GM23338 (cell line): Measurements from ENCODE around the gene KCTD17. TPM values are rescaled to one million over a fixed set of nuclear protein-coding genes. Genes with fewer than 3 reads are reported as not detected.

Experiments used
- ATAC-seq: fragments of 200-7000 bp; cut with Tn5 transposase; 3 replicates; pipeline ENCODE4 v1.9.1; 2020
- DNase-seq: peaks from one replicate; pipeline ENCODE4 v3.0.0-alpha.2; 2015; ENCODE audit warnings: low spot score
- H2AFZ ChIP-seq: fragments of 200-600 bp; sonication (generic); 2 replicates; pipeline ENCODE4 v1.8.0; 2016; ENCODE audit warnings: antibody characterized with exemption, mild to moderate bottlenecking, moderate library complexity
- H3F3A ChIP-seq: fragments of 200-600 bp; sonication (generic); replicated peaks from 2 replicates; pipeline ENCODE4 v1.8.0; 2017; ENCODE audit warnings: antibody characterized with exemption, mixed run types, low read depth
- H3K27ac ChIP-seq: fragments of 200-600 bp; sonication (generic); 2 replicates; pipeline ENCODE4 v1.6.1; 2016; ENCODE audit warnings: low read depth
- H3K27me3 ChIP-seq: fragments of 200-600 bp; sonication (generic); 2 replicates; pipeline ENCODE4 v1.8.0; 2016; ENCODE audit warnings: mild to moderate bottlenecking, mixed run types, moderate library complexity; ENCODE audit not compliant: insufficient read depth
- H3K36me3 ChIP-seq: fragments of 200-600 bp; sonication (generic); 2 replicates; pipeline ENCODE4 v1.8.0; 2016; ENCODE audit warnings: mild to moderate bottlenecking; ENCODE audit not compliant: insufficient read depth
- H3K4me1 ChIP-seq: fragments of 200-600 bp; sonication (generic); 2 replicates; pipeline ENCODE4 v1.8.0; 2016; ENCODE audit warnings: mild to moderate bottlenecking, moderate library complexity; ENCODE audit not compliant: insufficient read depth
- H3K4me2 ChIP-seq: fragments of 200-600 bp; sonication (generic); 2 replicates; pipeline ENCODE4 v1.7.1; 2017; ENCODE audit warnings: mixed run types
- H3K4me3 ChIP-seq: fragments of 200-600 bp; sonication (generic); 2 replicates; pipeline ENCODE4 v1.6.1; 2016; ENCODE audit warnings: mixed run types
- H3K79me2 ChIP-seq: fragments of 200-600 bp; sonication (generic); replicated peaks from 2 replicates; pipeline ENCODE4 v1.8.0; 2017; ENCODE audit warnings: mild to moderate bottlenecking; ENCODE audit not compliant: insufficient read depth
- H3K9me2 ChIP-seq: fragments of 200-600 bp; sonication (generic); 2 replicates; pipeline ENCODE4 v1.8.0; 2017; ENCODE audit not compliant: insufficient read depth
- H4K20me1 ChIP-seq: fragments of 200-600 bp; sonication (generic); replicated peaks from 2 replicates; pipeline ENCODE4 v1.8.0; 2017; ENCODE audit warnings: mild to moderate bottlenecking; ENCODE audit not compliant: insufficient read depth
- H3K27ac Mint-ChIP-seq: 2 replicates; pipeline ENCODE4 v1.8.0; 2020; ENCODE audit warnings: inconsistent platforms, mild to moderate bottlenecking, moderate library complexity, mixed read lengths
- H3K27me3 Mint-ChIP-seq: 3 replicates; pipeline ENCODE4 v1.8.0; 2022; ENCODE audit warnings: low read depth, mild to moderate bottlenecking, moderate library complexity, mixed read lengths, inconsistent platforms; ENCODE audit not compliant: insufficient read depth, poor library complexity
- H3K36me3 Mint-ChIP-seq: 3 replicates; pipeline ENCODE4 v1.8.0; 2021; ENCODE audit warnings: low read depth, mild to moderate bottlenecking, inconsistent platforms, moderate library complexity, mixed read lengths
- H3K4me1 Mint-ChIP-seq: 3 replicates; pipeline ENCODE4 v1.8.0; 2020; ENCODE audit warnings: mild to moderate bottlenecking, inconsistent platforms, mixed read lengths
- H3K4me3 Mint-ChIP-seq: 3 replicates; pipeline ENCODE4 v1.8.0; 2021; ENCODE audit warnings: moderate library complexity, mild to moderate bottlenecking, inconsistent platforms, mixed read lengths
- H3K9me3 Mint-ChIP-seq: 3 replicates; pipeline ENCODE4 v1.8.0; 2020; ENCODE audit warnings: moderate library complexity, mild to moderate bottlenecking, inconsistent platforms, mixed read lengths
- ETS1 ChIP-seq: IDR thresholded peaks from 2 replicates; pipeline ENCODE4 v1.6.1; 2016; ENCODE audit warnings: antibody characterized with exemption
- EZH2 ChIP-seq: fragments of 200-600 bp; sonication (generic); IDR thresholded peaks from one replicate; pipeline ENCODE4 v1.8.0; 2017; ENCODE audit warnings: antibody characterized with exemption, mild to moderate bottlenecking, low read depth; ENCODE audit not compliant: unreplicated experiment
- NANOG ChIP-seq: IDR thresholded peaks from 2 replicates; pipeline ENCODE4 v1.6.1; 2016; ENCODE audit warnings: antibody characterized with exemption, borderline replicate concordance
- STAT1 ChIP-seq: IDR thresholded peaks from one replicate; pipeline ENCODE4 v1.6.1; 2016; ENCODE audit warnings: antibody characterized with exemption; ENCODE audit not compliant: unreplicated experiment
- ZNF114 ChIP-seq: fragments of 250-450 bp; sonication (Bioruptor Pico); IDR thresholded peaks from 2 replicates; pipeline ENCODE4 v1.5.0; 2020; ENCODE audit warnings: mild to moderate bottlenecking, moderate library complexity
- ZNF331 ChIP-seq: fragments of 250-450 bp; sonication (Bioruptor Pico); IDR thresholded peaks from 2 replicates; pipeline ENCODE4 v1.5.0; 2020; ENCODE audit warnings: low read depth, mild to moderate bottlenecking, moderate library complexity
- polyA plus RNA-seq: library from polyadenylated mRNA; unstranded; fragments of >200 nt; fragmentation: Nextera tagmentation; extraction: Ambion mirVana; gene quantifications from 2 replicates; pipeline ENCODE4 v1.2.1, GENCODE V29; 2016
- total RNA-seq: library from RNA; depleted of rRNA; stranded (reverse); fragments of >200 nt; shearing (Covaris generic); gene quantifications from 2 replicates; pipeline ENCODE4 v1.2.3, GENCODE V29; 2014
- TF ChIP-seq, protein P1 (sequence below), 2 experiments: fragments of 200-600 bp in 1 of 2; sonication (generic) in 1 of 2; conservative IDR thresholded peaks; 2 replicates each; pipeline versions ENCODE4 v1.5.1 to v1.6.1; 2016 to 2017; ENCODE audit warnings: antibody characterized with exemption in 2 of 2, low read depth in 2 of 2, mild to moderate bottlenecking in 2 of 2, moderate library complexity in 1 of 2
- TF ChIP-seq, protein P2 (sequence below): fragments of 250-450 bp; sonication (Bioruptor Pico); IDR thresholded peaks from 2 replicates; pipeline ENCODE4 v1.5.0; 2020; ENCODE audit warnings: mild to moderate bottlenecking, moderate library complexity

The KCTD17 gene
- total and polyA plus RNA-seq, 2 experiments from 2014 or later = 25.1 to 35.0 TPM

- H3K9me2 ChIP-seq = no peaks in the 10 kb centered on the region
- Mint-ChIP-seq H3K36me3 (peaks cover 31% of the 10 kb centered on the region), H3K4me1 (peaks cover 16% of the 10 kb centered on the region; the same call in 2 of the 3 replicates), H3K4me3 (no peak overlapping the region), H3K9me3 (no peaks in the 10 kb centered on the region), H3K27me3 (peaks cover 16% of the 10 kb centered on the region), H3K27ac (no peak overlapping the region)
- DNase-seq = no peak
- TF ChIP-seq STAT1 = no peak
- no peak for TF ChIP-seq NANOG
- no peak for TF ChIP-seq ZNF331 (CRISPR knock-in tag)
- TF ChIP-seq, protein P1, sequence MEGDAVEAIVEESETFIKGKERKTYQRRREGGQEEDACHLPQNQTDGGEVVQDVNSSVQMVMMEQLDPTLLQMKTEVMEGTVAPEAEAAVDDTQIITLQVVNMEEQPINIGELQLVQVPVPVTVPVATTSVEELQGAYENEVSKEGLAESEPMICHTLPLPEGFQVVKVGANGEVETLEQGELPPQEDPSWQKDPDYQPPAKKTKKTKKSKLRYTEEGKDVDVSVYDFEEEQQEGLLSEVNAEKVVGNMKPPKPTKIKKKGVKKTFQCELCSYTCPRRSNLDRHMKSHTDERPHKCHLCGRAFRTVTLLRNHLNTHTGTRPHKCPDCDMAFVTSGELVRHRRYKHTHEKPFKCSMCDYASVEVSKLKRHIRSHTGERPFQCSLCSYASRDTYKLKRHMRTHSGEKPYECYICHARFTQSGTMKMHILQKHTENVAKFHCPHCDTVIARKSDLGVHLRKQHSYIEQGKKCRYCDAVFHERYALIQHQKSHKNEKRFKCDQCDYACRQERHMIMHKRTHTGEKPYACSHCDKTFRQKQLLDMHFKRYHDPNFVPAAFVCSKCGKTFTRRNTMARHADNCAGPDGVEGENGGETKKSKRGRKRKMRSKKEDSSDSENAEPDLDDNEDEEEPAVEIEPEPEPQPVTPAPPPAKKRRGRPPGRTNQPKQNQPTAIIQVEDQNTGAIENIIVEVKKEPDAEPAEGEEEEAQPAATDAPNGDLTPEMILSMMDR (conservative IDR thresholded peaks at IDR 0.05; ENCODE audit: low read depth in 2 of 2) = no peak
- no peak for TF ChIP-seq EZH2
- no peak for TF ChIP-seq ETS1
- TF ChIP-seq, protein P2, sequence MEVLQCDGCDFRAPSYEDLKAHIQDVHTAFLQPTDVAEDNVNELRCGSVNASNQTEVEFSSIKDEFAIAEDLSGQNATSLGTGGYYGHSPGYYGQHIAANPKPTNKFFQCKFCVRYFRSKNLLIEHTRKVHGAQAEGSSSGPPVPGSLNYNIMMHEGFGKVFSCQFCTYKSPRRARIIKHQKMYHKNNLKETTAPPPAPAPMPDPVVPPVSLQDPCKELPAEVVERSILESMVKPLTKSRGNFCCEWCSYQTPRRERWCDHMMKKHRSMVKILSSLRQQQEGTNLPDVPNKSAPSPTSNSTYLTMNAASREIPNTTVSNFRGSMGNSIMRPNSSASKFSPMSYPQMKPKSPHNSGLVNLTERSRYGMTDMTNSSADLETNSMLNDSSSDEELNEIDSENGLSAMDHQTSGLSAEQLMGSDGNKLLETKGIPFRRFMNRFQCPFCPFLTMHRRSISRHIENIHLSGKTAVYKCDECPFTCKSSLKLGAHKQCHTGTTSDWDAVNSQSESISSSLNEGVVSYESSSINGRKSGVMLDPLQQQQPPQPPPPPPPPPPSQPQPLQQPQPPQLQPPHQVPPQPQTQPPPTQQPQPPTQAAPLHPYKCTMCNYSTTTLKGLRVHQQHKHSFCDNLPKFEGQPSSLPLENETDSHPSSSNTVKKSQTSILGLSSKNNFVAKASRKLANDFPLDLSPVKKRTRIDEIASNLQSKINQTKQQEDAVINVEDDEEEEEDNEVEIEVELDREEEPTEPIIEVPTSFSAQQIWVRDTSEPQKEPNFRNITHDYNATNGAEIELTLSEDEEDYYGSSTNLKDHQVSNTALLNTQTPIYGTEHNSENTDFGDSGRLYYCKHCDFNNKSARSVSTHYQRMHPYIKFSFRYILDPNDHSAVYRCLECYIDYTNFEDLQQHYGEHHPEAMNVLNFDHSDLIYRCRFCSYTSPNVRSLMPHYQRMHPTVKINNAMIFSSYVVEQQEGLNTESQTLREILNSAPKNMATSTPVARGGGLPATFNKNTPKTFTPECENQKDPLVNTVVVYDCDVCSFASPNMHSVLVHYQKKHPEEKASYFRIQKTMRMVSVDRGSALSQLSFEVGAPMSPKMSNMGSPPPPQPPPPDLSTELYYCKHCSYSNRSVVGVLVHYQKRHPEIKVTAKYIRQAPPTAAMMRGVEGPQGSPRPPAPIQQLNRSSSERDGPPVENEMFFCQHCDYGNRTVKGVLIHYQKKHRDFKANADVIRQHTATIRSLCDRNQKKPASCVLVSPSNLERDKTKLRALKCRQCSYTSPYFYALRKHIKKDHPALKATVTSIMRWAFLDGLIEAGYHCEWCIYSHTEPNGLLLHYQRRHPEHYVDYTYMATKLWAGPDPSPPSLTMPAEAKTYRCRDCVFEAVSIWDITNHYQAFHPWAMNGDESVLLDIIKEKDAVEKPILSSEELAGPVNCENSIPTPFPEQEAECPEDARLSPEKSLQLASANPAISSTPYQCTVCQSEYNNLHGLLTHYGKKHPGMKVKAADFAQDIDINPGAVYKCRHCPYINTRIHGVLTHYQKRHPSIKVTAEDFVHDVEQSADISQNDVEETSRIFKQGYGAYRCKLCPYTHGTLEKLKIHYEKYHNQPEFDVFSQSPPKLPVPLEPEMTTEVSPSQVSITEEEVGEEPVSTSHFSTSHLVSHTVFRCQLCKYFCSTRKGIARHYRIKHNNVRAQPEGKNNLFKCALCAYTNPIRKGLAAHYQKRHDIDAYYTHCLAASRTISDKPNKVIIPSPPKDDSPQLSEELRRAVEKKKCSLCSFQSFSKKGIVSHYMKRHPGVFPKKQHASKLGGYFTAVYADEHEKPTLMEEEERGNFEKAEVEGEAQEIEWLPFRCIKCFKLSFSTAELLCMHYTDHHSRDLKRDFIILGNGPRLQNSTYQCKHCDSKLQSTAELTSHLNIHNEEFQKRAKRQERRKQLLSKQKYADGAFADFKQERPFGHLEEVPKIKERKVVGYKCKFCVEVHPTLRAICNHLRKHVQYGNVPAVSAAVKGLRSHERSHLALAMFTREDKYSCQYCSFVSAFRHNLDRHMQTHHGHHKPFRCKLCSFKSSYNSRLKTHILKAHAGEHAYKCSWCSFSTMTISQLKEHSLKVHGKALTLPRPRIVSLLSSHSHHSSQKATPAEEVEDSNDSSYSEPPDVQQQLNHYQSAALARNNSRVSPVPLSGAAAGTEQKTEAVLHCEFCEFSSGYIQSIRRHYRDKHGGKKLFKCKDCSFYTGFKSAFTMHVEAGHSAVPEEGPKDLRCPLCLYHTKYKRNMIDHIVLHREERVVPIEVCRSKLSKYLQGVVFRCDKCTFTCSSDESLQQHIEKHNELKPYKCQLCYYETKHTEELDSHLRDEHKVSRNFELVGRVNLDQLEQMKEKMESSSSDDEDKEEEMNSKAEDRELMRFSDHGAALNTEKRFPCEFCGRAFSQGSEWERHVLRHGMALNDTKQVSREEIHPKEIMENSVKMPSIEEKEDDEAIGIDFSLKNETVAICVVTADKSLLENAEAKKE = no peak
- no peak for TF ChIP-seq ZNF114 (CRISPR knock-in tag)
- H3K79me2 ChIP-seq = peaks cover 39% of the 10 kb centered on the region
- H3K27ac ChIP-seq = no peak overlapping the region
- H3K27me3 ChIP-seq = no peaks in the 10 kb centered on the region
- peaks cover 12% of the 10 kb centered on the region; the same call in 1 of the 2 replicates for H3K4me1 ChIP-seq
- no peaks in the 10 kb centered on the region for H3K36me3 ChIP-seq
- no peaks in the 10 kb centered on the region; the same call in 1 of the 2 replicates for H4K20me1 ChIP-seq
- H2AFZ ChIP-seq = no peak overlapping the region
- peak overlapping the region; percentile 75; the same call in 1 of the 2 replicates for H3K4me3 ChIP-seq
- peak overlapping the region; percentile 85; the same call in 1 of the 2 replicates for H3K4me2 ChIP-seq
- H3F3A ChIP-seq = no peaks in the 10 kb centered on the region
- no peak for ATAC-seq
Observed at GRCh38 chr22:37021041-37021440, 30.5 kb upstream of the KCTD17 start.
